Ovary (tissue), 3 donors: Measurements from ENCODE around the gene FAM184A.

Source experiments
- EP300 ChIP-seq: sonication (generic); formaldehyde crosslinking; IDR thresholded peaks from one replicate; pipeline ENCODE4 v1.6.1; 2017; ENCODE audit warnings: antibody characterized with exemption
- POLR2A ChIP-seq: fragments of 450-650 bp; IDR thresholded peaks from one replicate; pipeline ENCODE4 v1.6.1; 2017; ENCODE audit warnings: antibody characterized with exemption, mild to moderate bottlenecking, moderate library complexity
- TF ChIP-seq, protein P1 (sequence below), 3 donors: fragments of 450-650 bp in 2 of 3; fragments of 200-600 bp in 1 of 3; IDR thresholded peaks; one replicate each; pipeline versions ENCODE4 v1.5.1 to v1.8.0; 2016 to 2022; ENCODE audit warnings: antibody characterized with exemption in 3 of 3, mild to moderate bottlenecking in 1 of 3
- donor health status: DM: no; HTN: no; CAD: no.

GRCh38 chr6:119055069-119055468 lies 23.4 kb downstream of the FAM184A start:
- no peak for TF ChIP-seq POLR2A
- TF ChIP-seq, protein P1, sequence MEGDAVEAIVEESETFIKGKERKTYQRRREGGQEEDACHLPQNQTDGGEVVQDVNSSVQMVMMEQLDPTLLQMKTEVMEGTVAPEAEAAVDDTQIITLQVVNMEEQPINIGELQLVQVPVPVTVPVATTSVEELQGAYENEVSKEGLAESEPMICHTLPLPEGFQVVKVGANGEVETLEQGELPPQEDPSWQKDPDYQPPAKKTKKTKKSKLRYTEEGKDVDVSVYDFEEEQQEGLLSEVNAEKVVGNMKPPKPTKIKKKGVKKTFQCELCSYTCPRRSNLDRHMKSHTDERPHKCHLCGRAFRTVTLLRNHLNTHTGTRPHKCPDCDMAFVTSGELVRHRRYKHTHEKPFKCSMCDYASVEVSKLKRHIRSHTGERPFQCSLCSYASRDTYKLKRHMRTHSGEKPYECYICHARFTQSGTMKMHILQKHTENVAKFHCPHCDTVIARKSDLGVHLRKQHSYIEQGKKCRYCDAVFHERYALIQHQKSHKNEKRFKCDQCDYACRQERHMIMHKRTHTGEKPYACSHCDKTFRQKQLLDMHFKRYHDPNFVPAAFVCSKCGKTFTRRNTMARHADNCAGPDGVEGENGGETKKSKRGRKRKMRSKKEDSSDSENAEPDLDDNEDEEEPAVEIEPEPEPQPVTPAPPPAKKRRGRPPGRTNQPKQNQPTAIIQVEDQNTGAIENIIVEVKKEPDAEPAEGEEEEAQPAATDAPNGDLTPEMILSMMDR (IDR thresholded peaks at IDR 0.05), result no peak
- no peak for TF ChIP-seq EP300
